Body of pancreas (tissue), 4 donors: ENCODE results near the gene SLAMF7.

ENCODE experiments used
- POLR2A ChIP-seq, 3 donors: fragments of 450-650 bp; IDR thresholded peaks; one replicate each; pipeline ENCODE4 v1.6.1; 2016; ENCODE audit warnings: antibody characterized with exemption in 3 of 3, mild to moderate bottlenecking in 2 of 3
- TF ChIP-seq, protein P1 (sequence below), 7 experiments: fragments of 450-650 bp in 4 of 7; fragments of 200-600 bp in 3 of 7; sonication (generic) in 3 of 7; IDR thresholded peaks; one replicate each; pipeline ENCODE4 v1.5.1; 2016 to 2019; ENCODE audit warnings: antibody characterized with exemption in 7 of 7

DNA sequence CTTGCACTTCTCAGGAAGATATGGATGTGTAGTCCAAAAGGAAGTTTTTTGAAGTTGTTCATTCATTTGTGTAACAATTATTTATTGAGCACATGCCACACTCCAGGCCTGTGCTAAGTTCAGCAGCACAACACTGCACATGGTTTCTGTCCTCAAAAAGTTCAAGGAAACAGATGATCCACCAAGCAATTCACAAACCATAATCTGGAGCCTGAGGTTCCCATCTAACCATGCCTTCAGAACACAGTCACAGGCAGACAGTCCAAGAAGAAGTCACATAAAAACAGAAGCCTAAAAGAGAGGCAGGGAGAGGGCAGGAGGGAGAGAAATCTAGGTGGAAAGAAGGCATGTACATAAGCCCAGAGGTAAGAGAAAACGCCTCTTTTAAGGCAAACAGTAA, 29.3 kb upstream of the SLAMF7 start:
- TF ChIP-seq, protein P1, sequence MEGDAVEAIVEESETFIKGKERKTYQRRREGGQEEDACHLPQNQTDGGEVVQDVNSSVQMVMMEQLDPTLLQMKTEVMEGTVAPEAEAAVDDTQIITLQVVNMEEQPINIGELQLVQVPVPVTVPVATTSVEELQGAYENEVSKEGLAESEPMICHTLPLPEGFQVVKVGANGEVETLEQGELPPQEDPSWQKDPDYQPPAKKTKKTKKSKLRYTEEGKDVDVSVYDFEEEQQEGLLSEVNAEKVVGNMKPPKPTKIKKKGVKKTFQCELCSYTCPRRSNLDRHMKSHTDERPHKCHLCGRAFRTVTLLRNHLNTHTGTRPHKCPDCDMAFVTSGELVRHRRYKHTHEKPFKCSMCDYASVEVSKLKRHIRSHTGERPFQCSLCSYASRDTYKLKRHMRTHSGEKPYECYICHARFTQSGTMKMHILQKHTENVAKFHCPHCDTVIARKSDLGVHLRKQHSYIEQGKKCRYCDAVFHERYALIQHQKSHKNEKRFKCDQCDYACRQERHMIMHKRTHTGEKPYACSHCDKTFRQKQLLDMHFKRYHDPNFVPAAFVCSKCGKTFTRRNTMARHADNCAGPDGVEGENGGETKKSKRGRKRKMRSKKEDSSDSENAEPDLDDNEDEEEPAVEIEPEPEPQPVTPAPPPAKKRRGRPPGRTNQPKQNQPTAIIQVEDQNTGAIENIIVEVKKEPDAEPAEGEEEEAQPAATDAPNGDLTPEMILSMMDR (IDR thresholded peaks at IDR 0.05), result no peak
- no peak for TF ChIP-seq POLR2A (IDR thresholded peaks at IDR 0.05)
